Fibroblast of the conjunctiva (primary cell): Measurements from ENCODE around the gene RBBP5.
"Not testable (repeated sequence)": the region's sequence is repeated elsewhere in the genome, so short reads cannot be mapped to it uniquely, and the experiment has no call there.

ENCODE experiments used
- DNase-seq: peaks from one replicate; pipeline ENCODE4 v3.0.0-alpha.2; 2010; ENCODE audit warnings: low read depth

RBBP5 gene, protein sequence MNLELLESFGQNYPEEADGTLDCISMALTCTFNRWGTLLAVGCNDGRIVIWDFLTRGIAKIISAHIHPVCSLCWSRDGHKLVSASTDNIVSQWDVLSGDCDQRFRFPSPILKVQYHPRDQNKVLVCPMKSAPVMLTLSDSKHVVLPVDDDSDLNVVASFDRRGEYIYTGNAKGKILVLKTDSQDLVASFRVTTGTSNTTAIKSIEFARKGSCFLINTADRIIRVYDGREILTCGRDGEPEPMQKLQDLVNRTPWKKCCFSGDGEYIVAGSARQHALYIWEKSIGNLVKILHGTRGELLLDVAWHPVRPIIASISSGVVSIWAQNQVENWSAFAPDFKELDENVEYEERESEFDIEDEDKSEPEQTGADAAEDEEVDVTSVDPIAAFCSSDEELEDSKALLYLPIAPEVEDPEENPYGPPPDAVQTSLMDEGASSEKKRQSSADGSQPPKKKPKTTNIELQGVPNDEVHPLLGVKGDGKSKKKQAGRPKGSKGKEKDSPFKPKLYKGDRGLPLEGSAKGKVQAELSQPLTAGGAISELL

DNA sequence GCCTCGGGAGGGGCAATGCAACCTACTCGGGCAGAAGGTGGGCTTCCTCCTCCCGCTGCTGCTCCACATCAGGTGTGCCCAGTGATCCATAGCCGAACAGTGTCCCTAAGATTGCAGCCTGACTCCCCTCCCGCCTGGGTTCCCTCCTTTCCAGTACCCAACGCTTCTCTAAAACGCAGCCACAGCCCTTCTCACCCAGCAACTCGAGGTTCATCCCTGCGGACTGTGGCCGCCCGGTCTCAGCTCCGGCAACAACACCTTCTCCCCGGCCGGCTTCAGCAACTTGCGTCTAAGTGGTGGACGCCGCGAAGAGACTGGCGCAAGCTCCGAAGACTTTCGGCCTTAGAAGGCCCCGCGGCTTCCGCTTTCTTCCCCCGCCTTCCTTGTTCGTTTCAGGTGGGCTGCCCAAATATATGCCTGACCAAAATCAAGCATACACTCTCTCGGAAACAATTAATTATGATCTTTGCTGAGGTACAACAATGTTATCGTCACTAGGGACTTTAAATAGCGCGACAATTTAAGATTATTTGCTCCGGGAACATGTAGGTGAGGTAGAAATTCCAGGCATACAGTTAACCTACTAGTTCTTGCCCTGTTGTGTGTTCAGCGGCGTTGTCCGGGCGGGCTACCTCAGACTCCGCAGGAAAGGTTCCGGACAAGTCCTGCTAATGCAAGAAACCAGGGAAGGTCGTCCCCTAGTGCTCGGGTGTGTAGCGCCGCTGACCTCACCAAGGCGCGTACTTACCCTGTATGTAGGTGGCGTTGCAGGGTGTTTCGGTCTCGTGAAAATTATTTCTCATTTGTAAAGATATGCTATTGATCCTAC is at the start of gene RBBP5:
Gene RBBP5, minus strand, starts transcription at position 319 of the 829 bp plus-strand sequence. Its CDS starts 105 bp downstream, at position 214.
- peak; percentile 97 for DNase-seq

DNA sequence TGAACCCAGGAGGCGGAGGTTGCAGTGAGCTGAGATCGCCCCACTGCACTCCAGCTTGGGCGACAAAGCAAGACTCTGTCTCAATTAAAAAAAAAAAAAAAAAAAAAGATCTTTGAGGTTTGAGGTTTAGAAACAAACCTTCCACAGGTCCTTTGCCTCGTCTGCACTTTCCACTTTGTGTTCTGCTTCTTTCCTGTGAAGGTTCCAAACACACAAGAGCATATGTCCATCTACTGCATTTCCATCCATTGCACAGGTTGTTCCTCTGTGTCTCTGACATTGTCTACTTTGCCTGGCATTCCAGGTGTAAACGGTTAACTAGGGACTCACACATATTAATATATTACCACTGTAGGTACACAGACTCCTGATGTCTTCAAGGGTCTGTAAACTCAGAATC is 49.6 kb upstream of the RBBP5 start:
- DNase-seq: no peak

DNA sequence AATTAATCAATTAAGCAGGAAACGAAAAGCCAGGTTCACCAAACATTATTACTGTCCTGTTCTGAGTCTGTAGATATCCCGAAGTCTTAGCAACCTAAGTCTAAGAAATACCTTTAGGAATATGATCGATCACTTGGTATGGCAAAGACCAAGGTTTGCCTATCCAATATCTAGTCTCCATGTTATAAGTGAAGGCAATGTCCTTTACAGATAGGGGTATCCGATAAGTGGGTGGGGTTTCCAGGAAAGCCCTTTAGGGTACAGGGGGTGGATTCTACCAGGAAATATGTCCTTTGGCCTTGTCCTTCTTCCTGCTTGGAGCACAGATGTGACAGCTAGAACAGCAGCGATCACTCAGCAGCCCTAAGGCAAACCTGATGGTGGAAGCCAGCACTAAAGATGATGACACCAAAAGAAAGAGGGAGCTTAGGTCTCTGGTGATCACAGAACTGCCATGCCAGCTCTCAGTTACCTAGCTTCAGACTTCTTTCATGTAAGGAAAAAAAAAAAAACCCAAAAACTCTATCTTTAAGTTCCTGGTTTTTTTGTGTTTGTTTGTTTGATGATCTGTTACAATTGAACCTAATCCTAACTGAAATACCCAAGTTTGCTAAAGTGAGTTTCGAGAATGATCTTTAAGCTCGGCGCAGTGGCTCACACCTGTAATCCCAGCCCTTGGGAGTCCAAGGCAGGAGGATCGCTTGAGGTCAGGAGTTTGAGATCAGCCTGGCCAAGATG is 48.9 kb upstream of the RBBP5 start:
- DNase-seq: no peak

DNA sequence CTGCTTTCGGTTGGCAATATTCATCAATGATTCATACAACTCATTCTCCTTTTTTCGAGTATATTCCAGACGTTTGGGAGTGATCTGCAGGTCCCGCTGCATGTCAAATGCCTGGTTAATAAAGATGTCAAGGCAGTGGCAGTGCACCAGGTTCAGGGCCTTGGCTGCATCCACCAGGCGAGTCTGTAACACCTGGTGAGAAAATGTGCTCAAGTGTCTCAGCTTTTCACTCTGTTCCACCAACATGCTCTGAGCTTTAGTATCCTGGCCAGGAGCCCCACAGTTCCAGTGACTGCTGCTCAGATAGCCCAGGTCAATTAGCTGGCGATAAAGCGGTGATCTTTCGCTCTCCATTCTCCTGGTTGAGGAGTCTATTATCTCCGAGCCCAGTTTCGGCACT is 47.5 kb upstream of the RBBP5 start:
- DNase-seq: no peak

DNA sequence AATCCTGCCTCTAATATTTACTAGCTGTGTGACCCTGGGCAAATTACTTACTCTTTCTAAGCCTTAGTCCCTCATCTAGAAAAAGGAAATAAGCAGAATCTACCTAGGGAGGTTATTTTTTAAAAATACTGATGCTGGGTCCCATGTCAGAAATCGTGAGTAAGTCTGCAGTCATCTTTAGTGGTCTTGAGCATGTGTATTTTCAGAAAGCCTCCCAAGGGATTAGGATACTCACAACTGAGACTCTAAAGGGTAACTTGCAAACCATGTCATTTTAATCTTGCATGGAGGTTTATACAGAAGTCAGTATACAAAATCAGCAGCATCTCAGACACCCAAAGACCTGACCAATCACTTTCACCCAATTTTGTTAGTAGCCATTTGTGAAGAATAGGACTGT is 46.5 kb upstream of the RBBP5 start:
- no peak for DNase-seq

DNA sequence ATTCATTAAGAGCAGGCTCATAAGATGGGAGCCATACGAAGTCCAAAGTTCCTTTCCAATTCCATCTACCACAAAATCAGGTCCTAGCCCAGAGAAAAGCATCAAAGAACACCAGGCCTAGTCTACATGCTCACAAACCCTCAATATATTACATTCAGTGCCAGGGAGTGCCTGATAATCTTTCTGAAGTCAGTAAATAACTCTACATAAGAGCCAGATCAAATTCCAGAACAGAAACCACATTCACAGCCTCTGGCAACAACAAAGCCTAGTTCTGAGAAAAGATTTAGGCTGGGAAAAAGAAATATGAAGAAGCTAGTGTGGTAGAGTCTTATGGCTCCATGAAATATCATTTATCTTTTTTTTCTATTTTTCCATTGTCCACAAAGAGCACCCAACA is 40.5 kb upstream of the RBBP5 start:
- DNase-seq: no peak

DNA sequence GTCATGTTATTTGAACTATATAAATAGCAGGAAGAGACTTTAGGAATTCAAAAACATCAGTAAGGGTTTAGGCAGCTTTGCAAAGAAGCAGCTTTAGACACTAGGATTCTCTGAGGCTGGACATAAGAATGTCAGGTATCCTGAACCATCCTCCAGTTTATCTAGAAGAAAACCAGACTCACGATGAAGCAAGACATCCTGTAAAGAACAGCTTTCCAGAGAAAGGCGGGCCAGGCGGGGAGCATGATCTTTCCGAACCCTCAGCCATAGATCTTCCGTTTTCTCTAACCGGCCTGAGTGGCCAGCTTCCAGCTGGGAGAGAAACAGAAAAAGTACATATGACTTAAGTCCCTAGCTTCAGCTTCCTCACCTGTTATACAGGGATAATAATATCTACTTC is 39.3 kb upstream of the RBBP5 start:
- no peak for DNase-seq

DNA sequence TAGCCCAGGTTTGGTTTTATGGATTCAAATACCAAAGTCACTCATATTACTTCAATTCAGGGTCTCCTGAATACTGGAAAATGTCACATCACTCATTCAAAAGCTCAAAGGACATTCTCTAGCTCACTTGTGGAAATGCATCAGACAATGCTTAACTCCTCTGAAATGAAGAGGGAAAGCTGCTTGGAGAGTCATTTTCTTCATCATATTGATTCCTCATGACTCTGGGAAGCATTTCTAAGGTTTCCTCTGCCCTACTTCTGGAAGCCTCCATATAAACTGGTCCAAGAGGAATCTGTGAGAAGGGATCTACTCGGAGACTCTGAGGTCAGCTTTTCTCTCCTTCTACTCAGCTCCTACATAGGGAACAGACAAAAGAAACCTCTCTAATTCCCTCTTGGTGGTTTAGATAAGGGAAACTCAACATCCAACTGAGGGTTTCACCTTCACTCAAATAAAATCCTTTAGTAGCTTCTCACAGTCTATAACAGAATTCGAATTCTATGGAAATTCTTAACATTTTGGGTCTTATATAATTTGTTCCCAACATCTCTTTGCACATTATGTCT is 36.4 kb upstream of the RBBP5 start:
- no peak for DNase-seq

DNA sequence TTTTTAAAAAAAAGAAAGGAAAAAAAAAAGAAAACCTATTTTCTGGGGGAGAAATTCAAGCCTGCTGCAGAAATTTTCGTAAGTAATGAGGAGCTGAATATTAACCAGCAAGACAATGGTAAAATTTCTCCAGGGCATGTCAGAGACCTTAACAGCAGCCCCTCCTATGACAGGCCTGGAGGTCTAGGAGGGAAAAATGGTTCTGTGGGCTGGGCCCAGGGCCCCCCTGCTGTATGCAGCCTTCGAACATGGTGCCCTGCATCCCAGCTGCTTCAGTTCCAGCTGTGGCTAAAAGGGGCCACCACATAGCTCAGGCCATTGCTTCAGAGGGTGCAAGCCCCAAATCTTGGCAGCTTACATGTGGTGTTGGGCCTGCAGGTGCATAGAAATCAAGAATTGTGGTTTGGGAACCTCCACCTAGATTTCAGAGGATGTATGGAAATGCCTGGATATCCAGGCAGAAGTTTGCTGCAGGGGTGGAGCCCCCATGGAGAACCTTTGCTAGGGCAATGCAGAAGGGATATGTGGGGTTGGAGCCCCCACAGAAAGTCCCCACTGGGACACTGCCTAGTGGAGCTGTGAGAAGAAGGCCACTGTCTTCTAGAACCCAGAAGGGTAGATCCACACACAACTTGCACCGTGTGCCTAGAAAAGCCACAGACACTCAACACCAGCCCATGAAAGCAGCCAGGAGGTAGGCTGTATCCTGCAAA is 34.0 kb upstream of the RBBP5 start:
- not testable (repeated sequence) for DNase-seq

DNA sequence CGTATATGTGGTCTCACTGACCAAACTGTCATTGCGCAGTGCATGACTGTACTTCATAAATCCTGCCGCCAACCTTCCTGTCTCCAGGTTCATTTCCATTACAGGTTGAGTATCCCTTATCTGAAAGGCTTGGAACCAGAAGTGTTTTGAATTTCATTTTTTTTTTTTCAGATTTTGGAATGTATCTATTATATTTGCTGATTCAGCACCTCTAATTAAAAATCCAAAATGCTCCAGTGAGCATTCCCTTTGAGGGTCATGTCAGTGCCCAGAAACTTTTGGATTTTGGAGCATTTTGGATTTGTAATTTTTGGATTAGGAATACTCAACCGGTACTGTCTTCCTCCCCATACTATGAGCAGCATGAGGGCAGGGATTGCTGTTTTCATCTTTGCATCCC is 30.7 kb upstream of the RBBP5 start:
- DNase-seq: no peak

DNA sequence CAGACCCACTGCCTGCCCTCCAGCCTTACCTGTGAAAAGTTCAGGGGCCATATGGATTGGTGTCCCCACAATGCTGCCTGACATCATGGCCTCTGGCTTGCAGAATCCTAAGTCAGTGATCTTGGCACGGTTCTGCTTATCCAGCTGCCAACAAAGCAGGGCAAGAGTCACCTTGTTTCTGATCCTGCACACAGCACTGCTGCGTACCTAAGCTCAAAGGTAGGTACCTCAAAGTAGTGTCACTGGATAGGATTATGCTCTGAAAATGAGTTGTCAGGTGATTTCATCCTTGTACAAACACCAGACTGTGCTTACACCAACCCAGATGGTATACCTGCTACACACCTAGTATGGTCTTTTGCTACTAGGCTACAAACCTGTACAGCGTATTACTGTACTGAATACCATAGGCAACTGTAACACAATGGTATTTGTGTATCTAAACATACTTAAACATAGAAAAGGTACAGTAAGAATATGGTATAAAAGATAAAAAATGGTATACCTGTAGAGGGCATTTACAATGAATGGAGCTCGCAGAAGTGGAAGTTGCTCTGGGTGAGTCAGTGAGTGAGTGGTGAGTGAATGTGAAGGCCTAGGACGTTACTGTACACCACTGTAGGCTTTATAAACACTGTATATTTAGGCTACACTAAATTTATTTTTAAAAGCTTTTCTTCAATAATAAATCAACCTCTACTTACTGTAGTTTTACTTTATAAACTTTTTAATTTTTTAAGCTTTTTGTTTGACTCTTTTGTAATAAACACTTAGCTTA is 29.1 kb upstream of the RBBP5 start:
- no peak for DNase-seq

DNA sequence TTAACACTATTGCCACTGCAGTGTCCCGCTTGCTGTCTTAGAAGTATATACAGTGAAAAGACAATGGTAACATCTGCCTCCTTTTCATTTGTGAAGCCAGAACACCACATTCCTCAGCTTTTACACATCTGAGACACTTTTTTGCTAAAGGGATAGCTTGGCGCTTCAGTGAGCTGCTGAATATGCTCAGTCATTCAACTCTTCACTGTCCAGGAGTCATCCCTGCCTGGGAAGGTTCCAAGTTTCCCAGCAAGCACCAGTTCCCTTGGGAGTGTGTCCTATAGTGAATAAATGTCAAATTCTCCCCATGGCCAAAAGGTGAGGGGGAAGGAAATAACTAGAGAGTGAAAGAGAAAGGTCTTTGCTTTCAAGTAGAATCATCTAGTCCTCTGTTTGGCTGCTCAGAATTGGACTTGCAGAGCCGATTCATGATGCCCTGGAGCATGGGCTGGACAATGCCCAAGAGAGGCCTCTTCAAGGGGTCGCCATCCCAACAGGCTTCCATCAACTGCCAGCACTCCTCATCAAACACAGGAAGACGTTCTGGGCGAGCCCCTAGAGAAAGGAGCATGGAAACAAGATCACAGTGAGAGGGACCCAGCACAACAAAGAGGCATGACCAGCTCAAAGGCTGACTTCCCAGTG is 25.5 kb upstream of the RBBP5 start:
- peak; percentile 13 for DNase-seq

DNA sequence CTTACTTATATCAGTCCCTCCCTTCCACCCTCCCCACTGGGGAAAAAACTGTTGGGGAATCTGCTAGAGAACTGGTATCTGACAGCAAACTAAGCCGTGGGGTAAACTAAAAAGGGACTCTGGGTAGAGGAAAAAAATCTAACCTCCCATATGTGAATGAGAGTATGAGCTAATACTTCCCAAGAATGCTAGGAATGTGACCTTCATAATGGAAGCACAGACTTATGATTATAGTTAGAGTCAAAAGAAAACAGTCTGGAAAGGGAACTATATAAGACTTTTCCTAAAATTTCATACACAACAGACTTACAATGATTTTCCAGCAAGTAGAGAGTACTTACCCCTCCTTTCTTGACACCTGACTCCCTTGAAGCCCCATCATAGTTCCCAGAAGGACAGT is 23.0 kb upstream of the RBBP5 start:
- DNase-seq: peak; percentile 18

DNA sequence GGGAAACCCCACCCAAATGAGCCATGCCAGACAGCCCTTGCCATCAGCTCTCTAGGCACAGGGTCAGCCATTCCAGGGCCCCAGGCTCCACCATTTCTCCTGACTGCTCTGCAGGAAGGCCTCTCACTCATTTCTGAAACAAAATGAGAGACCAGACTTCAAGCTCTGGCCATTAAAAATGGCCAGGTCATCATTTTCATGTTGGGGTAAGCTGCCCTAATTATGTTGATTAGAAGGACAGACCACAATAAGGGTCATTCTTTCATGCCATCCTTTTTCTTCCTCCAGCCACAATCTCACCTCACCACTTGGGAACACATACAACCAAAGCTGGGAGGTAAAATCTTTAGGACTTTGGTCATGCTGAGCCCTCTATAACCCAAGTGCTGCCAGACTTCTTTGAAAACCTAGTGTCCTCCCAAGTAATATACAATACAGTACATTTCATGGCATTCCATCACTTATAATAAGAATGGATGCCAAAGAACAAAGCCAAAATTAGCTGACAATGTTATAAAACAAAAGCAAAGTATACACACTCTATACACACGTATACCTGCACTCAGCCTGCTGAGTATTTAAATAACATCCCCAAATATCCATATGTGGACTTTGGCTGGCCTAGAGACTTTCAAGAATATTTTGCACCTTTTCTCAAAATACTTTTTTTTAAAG is 22.4 kb upstream of the RBBP5 start:
- DNase-seq: no peak

DNA sequence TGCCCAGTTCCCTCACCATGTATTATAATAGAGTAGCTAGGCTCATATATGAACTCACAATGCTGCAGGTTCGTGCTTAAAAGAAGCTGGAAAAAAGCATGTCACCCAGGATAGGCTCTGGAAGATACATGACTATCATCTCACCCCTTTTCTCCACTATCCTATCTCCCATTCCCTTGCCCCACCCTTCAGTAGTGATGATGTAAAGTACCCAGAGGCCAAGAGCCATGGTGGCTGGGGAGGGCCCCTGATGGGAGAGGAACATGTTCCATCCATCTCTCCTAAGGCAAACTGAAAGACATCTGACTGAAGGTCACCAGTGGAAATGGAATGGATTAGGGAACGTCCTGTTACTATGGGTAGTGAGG is 20.3 kb upstream of the RBBP5 start:
- no peak for DNase-seq

DNA sequence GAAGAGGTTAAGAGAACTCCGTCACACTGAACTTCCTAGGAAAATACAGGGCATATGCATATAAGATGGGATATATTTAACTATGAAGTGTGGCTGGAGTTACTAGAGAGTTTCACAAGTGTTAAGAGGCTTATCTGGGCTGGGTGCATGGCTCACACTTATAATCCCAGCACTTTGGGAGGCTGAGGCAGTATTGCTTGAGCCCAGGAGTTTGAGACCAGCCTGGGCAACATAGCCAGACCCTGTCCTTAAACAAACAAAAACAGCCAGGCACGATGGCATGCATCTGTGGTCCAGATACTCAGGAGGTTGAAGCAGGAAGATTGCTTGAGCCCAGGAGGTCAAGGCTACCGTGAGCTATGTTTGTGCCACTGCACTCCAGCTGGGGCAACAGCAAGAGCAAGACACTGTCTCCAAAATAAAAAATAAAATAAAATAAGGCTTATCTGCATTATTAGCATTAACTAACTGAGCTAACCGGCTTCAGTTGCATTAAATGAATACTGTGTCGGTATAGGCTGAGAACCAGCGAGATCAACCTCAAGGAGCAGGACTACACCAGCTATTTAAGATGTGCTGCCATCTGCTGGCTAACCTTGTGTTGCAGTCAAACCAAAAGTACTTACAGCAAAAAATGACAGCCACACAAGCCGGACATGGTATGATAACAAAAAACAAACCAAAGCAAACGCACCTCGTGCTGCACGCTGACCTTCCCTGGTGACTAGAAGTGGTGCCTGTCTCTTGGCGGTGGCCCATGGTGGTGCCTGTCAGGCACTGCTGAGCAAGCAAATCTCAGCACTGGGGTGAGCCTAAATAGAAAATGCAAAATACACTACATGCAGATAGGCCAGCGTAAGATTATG is 19.7 kb upstream of the RBBP5 start:
- DNase-seq: peak; percentile 82

DNA sequence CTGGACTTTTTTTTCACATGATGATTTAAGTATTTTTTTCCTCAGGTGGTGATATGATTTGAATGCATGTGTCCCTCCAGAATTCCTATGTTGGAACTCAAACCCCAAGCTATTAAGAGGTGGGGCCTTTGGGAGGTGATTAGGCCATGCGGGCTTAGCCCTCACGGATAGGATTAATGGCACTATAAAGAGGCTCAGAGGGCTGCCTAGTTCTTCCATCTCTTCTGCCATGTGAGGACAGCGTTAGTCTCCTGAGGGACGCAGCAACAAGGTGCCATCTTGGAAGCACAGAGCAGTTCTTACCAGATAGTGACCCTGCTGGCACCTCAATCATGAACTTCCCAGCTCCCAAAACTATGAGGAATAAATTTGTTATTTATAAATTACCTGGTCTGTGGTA is 18.3 kb upstream of the RBBP5 start:
- no peak for DNase-seq

DNA sequence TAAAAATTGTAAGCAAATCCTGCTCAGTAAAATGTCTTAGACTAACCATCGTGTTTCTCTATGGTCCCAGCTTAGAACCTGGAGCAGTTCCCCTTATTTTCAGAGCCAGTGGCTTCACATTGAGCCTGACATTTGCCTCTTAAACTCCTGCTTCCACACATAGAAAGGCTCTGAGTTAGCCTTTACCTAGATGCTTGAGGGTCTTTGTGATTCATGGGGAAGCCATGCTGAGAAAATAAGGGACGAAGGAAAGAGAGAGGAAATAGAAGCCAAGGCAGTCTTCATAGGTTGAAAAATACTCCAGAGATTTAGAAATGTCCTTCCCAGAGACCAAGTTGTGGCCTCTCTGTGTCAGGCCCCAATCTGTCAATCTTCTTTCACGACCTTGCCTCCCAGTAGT is 16.1 kb upstream of the RBBP5 start:
- DNase-seq: no peak

DNA sequence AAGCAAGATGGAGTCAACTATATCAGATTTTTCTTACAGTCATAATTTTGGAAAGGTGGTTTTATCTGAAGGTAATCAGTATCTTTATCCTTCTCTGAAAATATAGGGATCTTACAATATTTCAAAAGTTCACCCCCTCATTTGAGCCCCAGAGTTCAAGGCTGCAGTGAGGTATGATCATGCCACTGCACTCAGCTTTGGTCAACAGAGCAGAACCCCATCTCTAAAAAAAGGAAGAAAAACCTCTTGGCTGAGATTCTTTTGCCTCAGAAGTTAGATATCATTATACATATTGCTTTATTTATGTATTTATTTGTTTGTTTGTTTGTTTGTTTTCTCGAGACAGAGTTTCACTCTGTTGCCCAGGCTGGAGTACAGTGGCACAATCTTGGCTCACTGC is 11.5 kb upstream of the RBBP5 start:
- no peak for DNase-seq
